ENCODE data around the gene COTL1. TPM values are rescaled to one million over a fixed set of nuclear protein-coding genes. Genes with fewer than 3 reads are reported as not detected.

The COTL1 gene
- total RNA-seq, 1 experiment from 2014 or later, result 520 TPM

GRCh38 chr16:84575914-84576313, 42.0 kb downstream of the COTL1 start:
- Histone ChIP-seq H3K36me3 (peaks cover 87% of the 10 kb centered on the region), H3K4me1 (replicated peaks) (no peaks in the 10 kb centered on the region), H3K9me3 (replicated peaks) (peaks cover 8% of the 10 kb centered on the region), H3K27me3 (replicated peaks) (no peaks in the 10 kb centered on the region), H3K4me3 (no peak overlapping the region), H3K27ac (no peak overlapping the region)
- no peak for DNase-seq (ENCODE audit: low read depth in 1 of 2, low spot score in 2 of 2)

GRCh38 chr16:84574191-84574590, 43.7 kb downstream of the COTL1 start:
- Histone ChIP-seq H3K4me3 (no peak overlapping the region), H3K9me3 (replicated peaks) (peaks cover 13% of the 10 kb centered on the region), H3K27me3 (replicated peaks) (no peaks in the 10 kb centered on the region), H3K27ac (no peak overlapping the region), H3K4me1 (replicated peaks) (no peaks in the 10 kb centered on the region), H3K36me3 (peaks cover 87% of the 10 kb centered on the region)
- DNase-seq (ENCODE audit: low read depth in 1 of 2, low spot score in 2 of 2), result no peak

- DNase-seq (ENCODE audit: low read depth in 1 of 2, low spot score in 2 of 2), result no peak
- no peak overlapping the region for H3K4me3 ChIP-seq
- H3K36me3 ChIP-seq, result peaks cover 90% of the 10 kb centered on the region
- no peak overlapping the region for H3K27ac ChIP-seq
- no peaks in the 10 kb centered on the region for H3K4me1 ChIP-seq (replicated peaks)
- H3K27me3 ChIP-seq (replicated peaks), result no peaks in the 10 kb centered on the region
- peaks cover 13% of the 10 kb centered on the region for H3K9me3 ChIP-seq (replicated peaks)
Measured at GRCh38 chr16:84572096-84572495, 45.8 kb downstream of the COTL1 start.

GRCh38 chr16:84571506-84571905, 46.4 kb downstream of the COTL1 start:
- H3K36me3 ChIP-seq, result peaks cover 96% of the 10 kb centered on the region
- H3K4me1 ChIP-seq (replicated peaks), result no peaks in the 10 kb centered on the region
- H3K4me3 ChIP-seq, result no peak overlapping the region
- DNase-seq (ENCODE audit: low read depth in 1 of 2, low spot score in 2 of 2), result no peak
- H3K27ac ChIP-seq, result no peak overlapping the region
- no peaks in the 10 kb centered on the region for H3K27me3 ChIP-seq (replicated peaks)
- peaks cover 13% of the 10 kb centered on the region for H3K9me3 ChIP-seq (replicated peaks)

- H3K27me3 ChIP-seq (replicated peaks), result no peaks in the 10 kb centered on the region
- H3K4me1 ChIP-seq (replicated peaks), result no peaks in the 10 kb centered on the region
- no peak overlapping the region for H3K4me3 ChIP-seq
- peaks cover 97% of the 10 kb centered on the region for H3K36me3 ChIP-seq
- DNase-seq (ENCODE audit: low read depth in 1 of 2, low spot score in 2 of 2), result no peak
- no peak overlapping the region for H3K27ac ChIP-seq
- H3K9me3 ChIP-seq (replicated peaks), result peaks cover 13% of the 10 kb centered on the region
Measured at GRCh38 chr16:84570739-84571403, 47.0 kb downstream of the COTL1 start.

- H3K4me1 ChIP-seq (replicated peaks), result no peaks in the 10 kb centered on the region
- H3K4me3 ChIP-seq, result no peak overlapping the region
- H3K9me3 ChIP-seq (replicated peaks), result peaks cover 13% of the 10 kb centered on the region
- H3K36me3 ChIP-seq, result peaks cover 96% of the 10 kb centered on the region
- no peak overlapping the region for H3K27ac ChIP-seq
- H3K27me3 ChIP-seq (replicated peaks), result no peaks in the 10 kb centered on the region
- DNase-seq (ENCODE audit: low read depth in 1 of 2, low spot score in 2 of 2), result no peak
Measured at GRCh38 chr16:84569382-84569987, 48.4 kb downstream of the COTL1 start.

GRCh38 chr16:84568066-84568465, 49.8 kb downstream of the COTL1 start:
- Histone ChIP-seq H3K4me1 (replicated peaks) (no peaks in the 10 kb centered on the region), H3K9me3 (replicated peaks) (peaks cover 13% of the 10 kb centered on the region), H3K36me3 (peaks cover 97% of the 10 kb centered on the region), H3K4me3 (no peak overlapping the region), H3K27ac (no peak overlapping the region), H3K27me3 (replicated peaks) (no peaks in the 10 kb centered on the region)
- DNase-seq (ENCODE audit: low read depth in 1 of 2, low spot score in 2 of 2), result no peak

GRCh38 chr16:84567286-84567962, 50.5 kb downstream of the COTL1 start:
- Histone ChIP-seq H3K4me1 (replicated peaks) (no peaks in the 10 kb centered on the region), H3K27ac (no peak overlapping the region), H3K27me3 (replicated peaks) (no peaks in the 10 kb centered on the region), H3K4me3 (no peak overlapping the region), H3K9me3 (replicated peaks) (peaks cover 13% of the 10 kb centered on the region), H3K36me3 (peaks cover 93% of the 10 kb centered on the region)
- DNase-seq (ENCODE audit: low read depth in 1 of 2, low spot score in 2 of 2), result no peak

- H3K27ac ChIP-seq, result no peak overlapping the region
- H3K9me3 ChIP-seq (replicated peaks), result peaks cover 10% of the 10 kb centered on the region
- peaks cover 93% of the 10 kb centered on the region for H3K36me3 ChIP-seq
- H3K4me3 ChIP-seq, result no peak overlapping the region
- H3K27me3 ChIP-seq (replicated peaks), result no peaks in the 10 kb centered on the region
- DNase-seq (ENCODE audit: low read depth in 1 of 2, low spot score in 2 of 2), result no peak
- H3K4me1 ChIP-seq (replicated peaks), result no peaks in the 10 kb centered on the region
Measured at GRCh38 chr16:84566545-84567257, 51.2 kb downstream of the COTL1 start.

- Histone ChIP-seq H3K27ac (no peak overlapping the region), H3K9me3 (replicated peaks) (peaks cover 5% of the 10 kb centered on the region), H3K4me1 (replicated peaks) (no peaks in the 10 kb centered on the region), H3K36me3 (peaks cover 91% of the 10 kb centered on the region), H3K27me3 (replicated peaks) (no peaks in the 10 kb centered on the region), H3K4me3 (no peak overlapping the region)
- DNase-seq (ENCODE audit: low read depth in 1 of 2, low spot score in 2 of 2), result no peak
Measured at GRCh38 chr16:84565669-84566495, 52.0 kb downstream of the COTL1 start.

- no peaks in the 10 kb centered on the region for H3K4me1 ChIP-seq (replicated peaks)
- no peak overlapping the region for H3K27ac ChIP-seq
- no peak overlapping the region for H3K4me3 ChIP-seq
- H3K9me3 ChIP-seq (replicated peaks), result no peaks in the 10 kb centered on the region; the same call in none of the 2 replicates
- H3K36me3 ChIP-seq, result peaks cover 72% of the 10 kb centered on the region
- no peak for DNase-seq (ENCODE audit: low read depth in 1 of 2, low spot score in 2 of 2)
- H3K27me3 ChIP-seq (replicated peaks), result no peaks in the 10 kb centered on the region
Measured at GRCh38 chr16:84563786-84564420, 54.0 kb downstream of the COTL1 start.

- peaks cover 65% of the 10 kb centered on the region for H3K36me3 ChIP-seq
- no peak overlapping the region for H3K27ac ChIP-seq
- DNase-seq (ENCODE audit: low read depth in 1 of 2, low spot score in 2 of 2), result no peak
Measured at GRCh38 chr16:84563064-84563715, 54.7 kb downstream of the COTL1 start.

More at GRCh38 chr16:84563064-84563715, 54.7 kb downstream of the COTL1 start:
- Histone ChIP-seq H3K4me3 (no peak overlapping the region), H3K9me3 (replicated peaks) (no peaks in the 10 kb centered on the region; the same call in 1 of the 2 replicates), H3K27me3 (replicated peaks) (no peaks in the 10 kb centered on the region), H3K4me1 (replicated peaks) (no peaks in the 10 kb centered on the region)
